ENCODE data around the gene ELF4.

The ELF4 gene

DNA sequence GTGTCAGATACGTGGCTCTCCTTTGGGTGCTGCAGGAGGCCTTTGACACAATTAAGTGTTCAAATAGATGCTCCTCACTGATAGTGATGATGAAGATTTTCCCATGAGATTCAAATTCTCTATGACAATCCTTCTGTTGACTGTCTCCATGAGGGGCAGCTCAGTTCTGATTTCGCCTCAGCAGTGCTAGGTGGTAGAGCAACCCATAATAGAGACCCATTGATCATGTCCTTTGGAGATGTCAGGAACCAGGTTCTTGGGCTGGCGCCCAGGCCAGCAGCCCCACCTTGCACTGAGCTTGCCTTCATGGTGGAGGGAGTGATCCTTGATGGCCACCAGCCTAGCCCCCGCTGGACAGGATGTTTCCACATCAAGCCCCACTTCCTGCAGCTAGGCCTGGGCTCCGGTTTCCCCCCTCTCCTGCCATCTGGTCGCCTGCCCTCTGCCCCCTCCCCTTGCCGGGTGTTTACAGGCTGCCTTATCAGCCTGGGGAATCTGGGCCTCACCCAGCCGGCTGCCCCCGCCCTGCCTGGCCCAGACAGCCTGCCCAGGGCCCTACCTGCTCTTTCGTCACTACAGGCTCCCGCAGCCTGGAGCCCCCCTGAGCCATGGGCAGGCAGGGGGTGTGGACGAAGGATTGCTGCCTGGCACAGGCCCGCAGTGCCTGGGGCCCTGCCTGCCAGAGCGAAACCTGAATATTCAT is 12.6 kb downstream of the ELF4 start:
- Histone ChIP-seq H3K36me3 (ENCODE audit: insufficient read depth, low read length) (no peaks in the 10 kb centered on the region), H3K27me3 (ENCODE audit: insufficient read depth, low read length, poor library complexity, severe bottlenecking) (no peaks in the 10 kb centered on the region), H3K9me2 (replicated peaks; ENCODE audit: low read depth, low read length) (no peaks in the 10 kb centered on the region), H2AFZ (ENCODE audit: low read length) (no peak overlapping the region), H3F3A (ENCODE audit: low read depth) (no peaks in the 10 kb centered on the region), H4K20me1 (ENCODE audit: insufficient read depth, low read length, poor library complexity, severe bottlenecking) (peaks cover 22% of the 10 kb centered on the region), H3K9ac (ENCODE audit: low read depth, low read length, poor library complexity, severe bottlenecking) (peak overlapping the region; percentile 73), H3K79me2 (ENCODE audit: insufficient read depth, low read length) (peaks cover 74% of the 10 kb centered on the region), H3K4me3 (ENCODE audit: low read length, poor library complexity, severe bottlenecking) (peak overlapping the region; percentile 67), H3K9me3 (ENCODE audit: insufficient read depth, low read depth, low read length) (no peaks in the 10 kb centered on the region), H3K4me1 (ENCODE audit: insufficient read depth, low read length, poor library complexity, severe bottlenecking) (peaks cover 68% of the 10 kb centered on the region), H3K4me2 (ENCODE audit: low read depth, low read length, poor library complexity, severe bottlenecking) (peak overlapping the region; percentile 87)
- TF ChIP-seq EZH2phosphoT487 (IDR thresholded peaks at IDR 0.05; ENCODE audit: borderline replicate concordance) (no peak), CTCF (conservative IDR thresholded peaks at IDR 0.05; ENCODE audit: low read length) (no peak)

GRCh38 chrX:130095249-130096030 is 14.9 kb downstream of the ELF4 start:
- TF ChIP-seq EZH2phosphoT487 (IDR thresholded peaks at IDR 0.05; ENCODE audit: borderline replicate concordance) (no peak), CTCF (conservative IDR thresholded peaks at IDR 0.05; ENCODE audit: low read length) (no peak)
- H3K79me2 ChIP-seq (ENCODE audit: insufficient read depth, low read length) = peaks cover 58% of the 10 kb centered on the region
- H3K9me2 ChIP-seq (replicated peaks; ENCODE audit: low read depth, low read length) = no peaks in the 10 kb centered on the region
- no peaks in the 10 kb centered on the region for H3K27me3 ChIP-seq (ENCODE audit: insufficient read depth, low read length, poor library complexity, severe bottlenecking)
- no peaks in the 10 kb centered on the region for H3K36me3 ChIP-seq (ENCODE audit: insufficient read depth, low read length)
- peak overlapping the region; percentile 59 for H3K4me2 ChIP-seq (ENCODE audit: low read depth, low read length, poor library complexity, severe bottlenecking)
- H3K9ac ChIP-seq (ENCODE audit: low read depth, low read length, poor library complexity, severe bottlenecking) = no peak overlapping the region
- H3K9me3 ChIP-seq (ENCODE audit: insufficient read depth, low read depth, low read length) = no peaks in the 10 kb centered on the region
- H2AFZ ChIP-seq (ENCODE audit: low read length) = no peak overlapping the region
- H3K4me1 ChIP-seq (ENCODE audit: insufficient read depth, low read length, poor library complexity, severe bottlenecking) = peaks cover 75% of the 10 kb centered on the region
- peaks cover 13% of the 10 kb centered on the region for H4K20me1 ChIP-seq (ENCODE audit: insufficient read depth, low read length, poor library complexity, severe bottlenecking)
- no peak overlapping the region for H3K4me3 ChIP-seq (ENCODE audit: low read length, poor library complexity, severe bottlenecking)
- no peaks in the 10 kb centered on the region; the same call in 1 of the 2 replicates for H3F3A ChIP-seq (ENCODE audit: low read depth)

DNA sequence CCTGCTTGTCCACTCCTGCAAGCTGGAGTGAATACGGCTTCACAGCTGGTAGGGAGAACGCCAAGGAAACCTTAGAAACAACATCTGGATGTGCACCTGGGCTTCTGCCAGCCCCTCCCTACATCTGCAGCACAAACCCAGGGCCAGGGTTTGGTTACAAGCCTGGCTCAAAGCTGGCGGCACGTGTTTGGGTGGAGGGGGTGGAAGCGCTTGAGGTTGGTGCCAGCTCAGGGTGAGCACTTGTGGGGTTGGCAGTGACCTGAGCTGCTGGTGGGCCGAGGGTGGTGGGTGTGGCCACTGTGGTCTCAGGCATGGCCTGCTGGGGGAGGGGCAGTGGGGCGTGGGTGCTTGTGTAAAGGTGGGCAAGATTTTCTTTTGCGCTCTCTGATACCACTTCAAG is 15.6 kb downstream of the ELF4 start:
- Histone ChIP-seq H3K9me3 (ENCODE audit: insufficient read depth, low read depth, low read length) (no peaks in the 10 kb centered on the region), H3K36me3 (ENCODE audit: insufficient read depth, low read length) (no peaks in the 10 kb centered on the region), H4K20me1 (ENCODE audit: insufficient read depth, low read length, poor library complexity, severe bottlenecking) (peaks cover 11% of the 10 kb centered on the region), H3K4me2 (ENCODE audit: low read depth, low read length, poor library complexity, severe bottlenecking) (peak overlapping the region; percentile 59), H3K27me3 (ENCODE audit: insufficient read depth, low read length, poor library complexity, severe bottlenecking) (no peaks in the 10 kb centered on the region), H3K4me1 (ENCODE audit: insufficient read depth, low read length, poor library complexity, severe bottlenecking) (peaks cover 70% of the 10 kb centered on the region), H3K79me2 (ENCODE audit: insufficient read depth, low read length) (peaks cover 57% of the 10 kb centered on the region), H3K4me3 (ENCODE audit: low read length, poor library complexity, severe bottlenecking) (no peak overlapping the region), H3F3A (ENCODE audit: low read depth) (no peaks in the 10 kb centered on the region; the same call in 1 of the 2 replicates), H2AFZ (ENCODE audit: low read length) (no peak overlapping the region), H3K9me2 (replicated peaks; ENCODE audit: low read depth, low read length) (no peaks in the 10 kb centered on the region), H3K9ac (ENCODE audit: low read depth, low read length, poor library complexity, severe bottlenecking) (no peak overlapping the region)
- TF ChIP-seq EZH2phosphoT487 (IDR thresholded peaks at IDR 0.05; ENCODE audit: borderline replicate concordance) = no peak
- no peak for TF ChIP-seq CTCF (conservative IDR thresholded peaks at IDR 0.05; ENCODE audit: low read length)
